Activated CD8-positive, alpha-beta memory T cell treated with anti-CD3 and anti-CD28 coated beads, Interleukin-2, amount 50 U/mL, for 48 hours (primary cell): ENCODE measurements around the gene ARRDC1.
"Not testable (repeated sequence)": the region's sequence is repeated elsewhere in the genome, so short reads cannot be mapped to it uniquely, and the experiment has no call there.

ENCODE experiments used
- DNase-seq: peaks from one replicate; pipeline ENCODE4 v3.0.0-alpha.2; 2020

Gene ARRDC1

DNA sequence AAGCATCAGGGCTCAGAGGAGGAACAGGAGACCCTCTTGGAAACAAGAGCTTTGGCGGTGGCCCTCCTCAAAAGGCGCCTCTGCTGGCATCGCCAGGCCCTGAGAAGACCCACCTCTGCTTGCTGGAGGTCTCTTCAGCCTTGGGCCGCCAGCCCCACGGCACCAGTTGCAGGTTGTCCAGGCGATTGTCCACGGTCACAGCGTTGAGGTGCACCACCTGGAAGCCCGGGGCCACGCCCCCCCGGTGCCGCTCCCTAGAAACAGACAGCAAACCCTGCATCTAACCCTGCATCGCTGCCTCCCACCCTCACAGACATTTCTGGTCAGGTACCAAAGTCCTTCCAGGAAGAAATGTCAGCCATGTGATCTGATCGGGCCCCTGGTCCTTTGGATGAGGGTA is 18.6 kb upstream of the ARRDC1 start:
- DNase-seq = no peak

DNA sequence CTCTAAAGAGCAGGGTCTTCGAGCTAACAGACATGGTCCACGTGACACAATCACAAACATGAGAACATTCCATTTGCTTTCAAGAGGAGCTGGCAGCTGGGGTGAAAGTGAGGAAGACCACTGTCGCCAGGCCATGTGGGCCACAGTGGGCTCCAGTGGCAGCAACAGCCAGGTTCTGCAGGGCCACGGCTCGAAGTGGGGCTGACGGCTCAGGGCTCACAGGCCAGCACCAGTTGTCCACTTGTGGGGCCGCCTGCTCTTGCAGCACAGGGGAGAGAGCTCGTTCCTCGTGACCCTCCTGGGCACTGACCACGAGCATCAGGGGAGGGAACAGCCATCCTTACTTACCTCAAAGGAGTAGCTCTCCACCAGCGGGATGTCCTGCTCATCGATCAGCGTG is 17.2 kb upstream of the ARRDC1 start:
- no peak for DNase-seq

DNA sequence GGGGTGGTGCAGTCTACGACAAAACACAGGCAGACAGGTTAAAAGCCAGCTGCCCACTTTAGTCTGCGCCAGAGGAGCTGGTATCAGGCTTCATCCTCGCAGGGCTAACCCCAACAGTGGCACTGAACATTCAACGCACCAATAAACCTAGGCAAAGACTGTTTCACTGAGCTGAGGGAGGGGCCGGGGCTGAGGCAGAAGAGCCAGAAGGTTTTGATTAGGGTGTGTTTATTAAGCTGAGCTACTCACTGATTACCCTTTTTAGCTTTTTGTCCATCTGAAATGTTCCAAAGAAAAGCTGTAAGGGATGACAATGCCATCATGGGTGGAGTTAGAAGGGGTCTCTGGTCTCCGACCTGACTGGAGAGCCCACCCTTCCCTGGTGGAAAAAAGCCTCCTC is 16.6 kb upstream of the ARRDC1 start:
- no peak for DNase-seq

DNA sequence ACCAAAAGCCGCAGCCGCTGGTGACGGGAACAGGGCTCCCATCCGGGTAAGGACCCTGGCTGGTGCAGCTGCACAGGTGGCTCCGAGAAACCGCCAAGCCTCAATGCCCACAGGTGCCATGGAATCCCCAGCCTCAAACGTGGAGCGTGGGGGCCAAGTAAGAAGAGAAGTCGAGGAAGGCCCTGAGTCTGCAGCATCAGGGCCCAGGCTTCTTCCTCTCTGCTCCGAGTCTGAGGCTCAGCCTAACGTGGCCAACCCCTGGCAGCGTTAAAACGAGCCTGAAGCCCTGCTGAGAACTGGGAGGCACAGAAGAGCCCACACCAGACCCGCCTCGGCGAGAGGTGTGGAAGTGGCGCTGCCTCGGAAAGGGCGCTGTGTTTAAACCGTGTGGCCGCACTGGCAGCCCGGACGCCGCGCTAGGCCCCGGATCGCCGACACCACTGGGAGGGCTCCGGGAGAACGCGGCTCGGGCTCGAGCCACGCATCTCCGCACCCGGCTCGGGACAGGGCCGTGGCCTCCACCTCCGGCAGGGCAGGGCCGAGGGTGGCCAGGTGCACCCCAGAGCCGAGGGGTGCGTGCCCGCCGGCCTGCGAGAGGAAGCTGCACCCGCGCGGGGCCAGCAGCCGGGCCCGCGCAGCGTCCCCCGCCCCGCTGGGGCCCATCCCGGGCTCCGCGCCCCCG is 15.9 kb upstream of the ARRDC1 start:
- DNase-seq = no peak

DNA sequence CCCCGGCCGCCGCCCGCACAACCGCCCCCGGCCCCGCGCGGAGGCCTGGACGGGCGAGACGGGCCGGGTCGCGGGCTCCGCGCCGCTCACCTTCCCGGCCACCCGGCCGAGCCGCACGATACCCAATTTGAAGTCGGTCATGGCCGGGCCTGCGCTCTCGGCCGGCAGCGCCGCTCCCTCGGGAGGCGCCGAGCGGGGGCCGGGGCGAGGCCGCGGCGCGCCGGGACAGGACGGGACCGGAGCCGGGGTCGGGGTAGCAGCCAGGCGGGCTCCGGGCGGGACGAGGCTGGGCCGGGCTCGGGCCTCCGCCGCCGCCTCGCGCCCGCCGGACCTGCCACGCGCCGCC is 15.4 kb upstream of the ARRDC1 start:
- DNase-seq = no peak

DNA sequence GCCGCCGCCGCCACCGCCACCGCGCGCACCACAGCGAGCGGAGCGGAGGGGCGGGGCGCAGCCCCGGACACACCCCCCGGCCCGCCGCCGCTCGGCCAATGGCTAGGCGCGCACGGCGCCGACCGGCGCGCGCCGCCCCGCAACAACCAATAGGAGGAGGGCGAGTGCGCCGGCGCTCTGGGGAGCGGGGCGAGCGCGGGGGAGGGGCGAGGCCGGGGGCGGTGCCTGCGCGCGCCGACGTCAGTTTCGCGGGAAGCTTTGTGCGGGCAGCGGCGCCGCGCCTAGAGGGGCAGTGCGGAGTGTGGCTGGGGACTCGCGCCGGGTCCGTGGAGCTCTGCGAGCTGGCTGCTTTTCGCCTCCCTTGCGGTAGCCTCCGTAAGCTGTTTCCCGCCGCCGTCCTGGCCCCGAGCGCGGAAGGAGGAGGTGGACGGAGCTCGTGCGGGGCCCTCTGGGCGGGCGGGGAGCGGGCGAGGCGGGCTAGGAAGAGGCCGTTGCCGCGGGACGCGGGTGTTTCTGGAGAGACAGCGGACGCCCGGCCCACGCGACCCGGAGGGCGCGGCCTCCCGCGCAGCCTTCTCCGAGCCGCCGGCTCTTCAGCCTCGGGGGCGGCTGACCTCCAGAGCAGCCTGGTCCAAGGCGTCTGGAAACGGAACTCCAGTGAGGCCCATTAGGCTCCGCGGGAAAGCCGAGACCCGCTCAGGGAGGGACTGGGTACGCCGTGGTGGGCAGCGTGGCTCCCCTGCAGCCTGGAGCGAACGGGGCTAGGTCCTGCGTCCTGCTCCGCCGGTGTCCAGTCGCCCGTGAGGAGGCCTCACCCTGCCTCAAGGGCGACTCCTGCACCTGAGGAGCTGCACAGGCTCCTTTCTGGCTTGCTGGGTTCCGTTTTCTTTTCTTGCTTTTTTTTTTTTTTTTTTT is 14.8 kb upstream of the ARRDC1 start, which contains the start of gene ZMYND19:
TSS of gene ZMYND19 (minus strand) at position 44 of the 915 bp plus-strand sequence. CDS start 249 bp downstream, outside the sequence.
- DNase-seq = peak; percentile 97

DNA sequence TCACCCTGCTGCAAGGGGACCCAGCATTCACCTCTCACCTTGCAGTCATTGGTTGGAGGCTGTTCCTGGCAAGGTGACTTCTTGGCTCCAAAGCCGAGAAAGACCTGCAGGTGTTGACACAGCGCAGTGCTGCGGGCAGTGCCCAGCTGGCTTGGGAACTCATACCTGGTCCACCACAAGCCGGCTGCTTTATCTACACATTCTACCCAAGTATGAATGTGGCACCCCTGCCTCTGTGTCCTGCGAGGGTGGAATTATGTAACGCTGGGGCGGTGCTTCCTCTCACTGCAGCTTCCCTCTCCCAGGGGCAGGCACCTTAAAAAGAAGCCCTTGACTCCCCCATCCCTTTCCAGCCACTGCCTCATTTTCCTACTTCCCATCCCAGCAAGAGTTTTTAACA is 12.7 kb upstream of the ARRDC1 start:
- DNase-seq = no peak

DNA sequence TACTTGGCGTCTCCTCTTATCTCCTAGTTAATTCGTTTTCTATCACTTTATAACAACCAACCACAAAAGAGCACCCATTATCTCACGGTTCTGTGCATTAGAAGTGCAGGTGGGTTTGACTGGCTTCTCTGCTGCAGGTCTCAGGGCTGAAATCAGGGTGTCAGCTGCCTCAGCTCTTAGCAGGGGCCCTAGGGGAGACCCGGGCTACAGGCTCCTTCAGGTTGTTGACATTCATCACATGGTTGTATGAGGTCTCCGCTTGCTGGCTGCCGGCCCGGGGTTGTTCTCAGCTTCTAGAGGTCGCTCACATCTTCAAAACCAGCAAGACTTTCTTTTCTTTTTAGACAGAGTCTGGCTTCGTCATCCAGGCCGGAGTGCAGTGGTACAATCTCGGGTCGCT is 12.3 kb upstream of the ARRDC1 start:
- DNase-seq = no peak

DNA sequence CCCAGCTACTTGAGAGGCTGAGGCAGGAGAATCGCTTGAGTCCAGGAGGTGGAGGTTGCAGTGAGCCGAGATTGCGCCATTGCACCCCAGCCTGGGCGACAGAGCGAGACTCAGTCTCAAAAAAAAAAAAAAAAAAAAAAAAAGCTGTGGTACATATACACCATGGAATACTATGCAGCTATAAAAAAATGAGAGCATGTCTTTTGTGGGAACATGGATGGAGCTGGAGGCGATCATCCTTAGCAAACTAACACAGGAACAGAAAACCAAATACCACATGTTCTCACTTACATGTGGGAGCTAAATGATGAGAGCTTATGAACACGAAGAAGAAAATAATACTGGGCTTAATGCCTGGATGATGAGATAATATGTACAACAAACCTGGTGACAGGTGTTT is 8.9 kb upstream of the ARRDC1 start:
- not testable (repeated sequence) for DNase-seq

DNA sequence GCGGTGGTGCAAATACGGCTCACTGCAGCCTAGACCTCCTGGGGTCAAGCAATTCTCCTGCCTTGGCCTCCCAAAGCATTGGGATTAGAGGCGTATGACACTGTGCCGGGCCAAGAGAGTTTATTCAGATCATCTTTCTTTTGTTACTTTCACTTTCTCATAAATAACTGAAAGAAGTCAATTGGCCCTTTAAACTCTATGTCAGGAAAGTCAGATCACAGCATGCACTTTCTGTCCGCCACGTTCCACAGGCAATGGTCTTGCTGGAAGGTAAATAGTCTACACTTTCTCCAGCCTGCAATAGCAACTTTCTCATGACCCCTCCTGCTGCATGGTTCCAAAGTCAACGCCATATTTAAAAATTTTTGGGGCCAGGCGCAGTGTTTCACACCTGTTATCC is 6.5 kb upstream of the ARRDC1 start:
- DNase-seq = no peak

DNA sequence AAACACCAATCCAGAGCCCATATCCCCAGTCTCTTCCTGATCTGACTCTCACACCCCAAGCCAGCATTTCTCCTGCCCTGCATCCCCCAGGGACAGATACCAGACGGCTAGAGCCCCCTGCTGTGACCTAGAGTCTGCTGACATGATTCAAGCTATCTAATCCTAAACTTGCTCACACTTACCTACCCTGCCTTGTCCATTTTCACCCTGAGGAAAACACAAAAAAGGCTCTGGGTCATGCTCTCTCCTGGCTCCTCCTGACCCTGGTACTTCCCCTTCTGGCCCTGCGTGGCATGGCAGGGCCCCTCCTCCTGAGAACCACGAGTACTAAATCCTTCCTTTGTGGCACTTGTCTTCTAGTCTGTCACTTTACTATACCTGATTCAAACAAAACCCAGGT is 2.8 kb upstream of the ARRDC1 start:
- no peak for DNase-seq

DNA sequence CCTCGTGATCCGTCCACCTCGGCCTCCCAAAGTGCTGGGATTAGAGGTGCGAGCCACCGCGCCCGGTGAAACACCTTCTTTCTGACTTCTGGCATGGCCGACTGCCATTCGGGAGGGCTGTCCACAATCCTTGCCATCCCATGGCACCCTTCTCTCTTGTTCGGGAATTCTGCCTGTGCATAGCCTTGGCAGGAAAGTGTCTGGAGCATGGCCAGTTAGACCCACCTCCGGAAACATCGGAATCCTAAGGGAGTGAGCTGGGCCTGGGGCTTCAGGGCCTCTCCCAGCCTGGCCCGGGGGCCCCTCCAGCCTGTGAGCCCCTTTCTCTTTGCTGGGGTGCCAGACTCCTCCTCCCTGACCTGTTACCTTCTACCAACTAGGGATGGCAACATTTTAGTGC is 1.6 kb upstream of the ARRDC1 start:
- DNase-seq = no peak

DNA sequence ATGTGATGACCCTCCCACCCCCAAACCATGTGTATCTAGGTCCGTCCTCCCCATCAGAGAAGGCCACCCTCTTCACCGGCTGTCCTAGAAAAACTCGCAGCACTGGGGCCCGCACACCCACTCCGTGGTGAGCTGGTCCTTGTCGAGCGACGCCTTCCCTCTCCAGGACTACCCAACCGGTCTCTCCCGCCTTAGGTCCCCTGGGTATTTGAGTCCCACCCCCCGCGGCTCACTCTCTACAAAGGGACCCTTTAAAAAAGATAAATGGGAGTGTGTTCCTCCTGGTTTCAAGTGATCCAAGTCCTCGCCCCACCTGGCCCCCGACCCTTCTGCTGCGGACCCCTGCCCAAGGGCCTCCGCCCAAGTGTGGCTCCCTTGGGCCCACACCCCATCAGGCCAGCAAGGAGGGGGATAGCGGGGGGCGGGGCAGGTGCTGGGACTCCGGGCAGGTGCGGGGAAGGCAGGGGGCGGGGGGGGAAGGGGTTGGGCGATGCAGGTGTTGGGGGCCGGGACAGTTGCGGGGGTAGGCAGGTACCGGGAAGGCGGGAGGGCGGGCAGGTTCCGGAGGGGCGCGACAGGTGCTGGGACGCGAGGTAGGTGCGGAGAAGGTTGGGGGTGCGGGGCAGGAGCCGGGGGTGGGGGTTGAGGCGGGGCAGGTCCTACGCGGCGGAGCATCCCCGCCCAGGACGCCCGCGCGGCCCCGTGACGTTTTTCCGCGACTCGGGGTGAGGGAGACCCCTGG is 970 bp upstream of the ARRDC1 start:
- no peak for DNase-seq

DNA sequence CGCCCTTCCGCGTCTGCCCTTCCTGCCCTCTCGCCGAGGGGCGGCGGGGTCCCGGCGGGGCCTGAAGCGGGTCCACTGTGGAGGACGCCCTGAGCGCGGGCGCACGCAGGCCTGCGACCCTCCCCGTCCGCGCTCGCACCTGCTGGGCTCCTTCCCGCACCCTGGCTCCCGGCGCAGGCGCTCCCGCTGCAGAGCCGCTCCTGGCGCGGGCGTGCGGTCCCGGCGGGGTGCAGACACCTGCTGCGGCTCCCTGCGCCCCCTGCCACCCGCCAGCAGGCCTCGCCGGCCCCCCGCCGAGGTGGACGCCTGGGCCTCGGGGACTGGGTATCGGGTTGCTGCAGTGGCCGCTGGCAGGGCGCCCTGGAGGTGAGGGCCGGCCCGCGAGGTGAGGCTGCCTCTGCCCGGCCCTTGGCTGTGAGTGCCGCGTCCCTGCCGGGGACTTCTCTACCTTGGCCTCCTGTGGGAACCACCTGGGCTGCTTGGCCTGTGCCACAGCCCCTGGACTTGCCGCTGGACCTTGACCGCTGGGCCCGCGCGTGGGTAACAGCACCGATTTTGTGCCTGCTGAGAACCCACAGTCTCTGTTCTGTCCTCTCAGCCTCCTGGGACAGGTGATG is 627 bp downstream of the ARRDC1 start:
- DNase-seq = no peak

DNA sequence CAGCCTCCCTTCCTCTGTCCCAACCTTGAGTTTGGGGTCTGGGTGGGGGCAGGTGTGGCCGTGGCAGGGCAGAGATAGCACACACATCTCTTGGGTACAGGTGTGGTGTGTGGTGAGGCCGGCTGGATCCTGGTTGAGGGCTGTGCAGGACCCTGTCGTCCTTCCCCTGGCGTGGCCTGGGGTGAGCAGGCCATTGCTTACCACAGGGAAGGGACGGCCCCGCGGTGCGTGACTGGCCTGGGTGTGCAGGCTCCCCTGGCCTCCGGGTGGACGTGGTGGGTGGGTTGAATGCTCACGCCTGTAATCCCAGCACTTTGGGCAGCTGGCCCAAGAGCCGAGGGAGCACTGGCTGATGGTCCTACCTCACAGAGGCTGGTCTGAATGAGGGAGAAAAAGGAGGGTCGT is 1.2 kb downstream of the ARRDC1 start:
- no peak for DNase-seq

DNA sequence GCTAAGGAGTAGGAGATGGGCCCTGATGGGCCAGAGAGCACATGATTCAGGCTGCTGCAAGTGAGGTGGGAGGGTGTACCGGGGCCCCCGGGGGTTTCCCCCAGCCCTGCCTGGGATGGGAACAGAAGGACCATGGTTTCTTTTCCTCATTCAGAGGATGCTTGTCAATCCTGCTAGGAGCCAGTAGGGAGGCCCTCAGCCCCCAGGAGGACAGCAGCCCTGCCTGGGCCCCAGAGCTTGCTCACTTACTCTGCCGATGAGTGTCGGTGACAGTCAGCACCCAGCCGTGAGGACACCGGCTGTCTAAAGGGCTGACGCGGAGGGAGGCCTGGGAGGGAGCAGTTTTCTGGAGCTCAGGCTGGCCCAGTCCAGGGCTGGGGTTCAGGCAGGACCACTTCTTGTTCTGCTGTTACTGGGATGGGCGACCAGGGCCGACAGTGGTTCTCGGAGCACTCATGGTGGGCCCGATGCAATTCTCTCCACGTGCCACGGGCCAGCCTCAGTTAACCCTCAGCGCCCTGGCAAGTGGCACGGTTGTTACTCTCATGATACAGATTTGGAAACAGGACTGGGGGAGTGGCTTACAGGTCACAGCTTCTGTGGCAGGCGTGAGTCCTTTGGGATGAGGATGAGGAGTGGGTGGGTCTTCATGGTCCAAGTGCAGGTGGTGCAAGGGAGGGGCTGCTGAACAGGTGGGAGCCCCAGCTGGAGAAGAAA is 1.8 kb downstream of the ARRDC1 start:
- no peak for DNase-seq

DNA sequence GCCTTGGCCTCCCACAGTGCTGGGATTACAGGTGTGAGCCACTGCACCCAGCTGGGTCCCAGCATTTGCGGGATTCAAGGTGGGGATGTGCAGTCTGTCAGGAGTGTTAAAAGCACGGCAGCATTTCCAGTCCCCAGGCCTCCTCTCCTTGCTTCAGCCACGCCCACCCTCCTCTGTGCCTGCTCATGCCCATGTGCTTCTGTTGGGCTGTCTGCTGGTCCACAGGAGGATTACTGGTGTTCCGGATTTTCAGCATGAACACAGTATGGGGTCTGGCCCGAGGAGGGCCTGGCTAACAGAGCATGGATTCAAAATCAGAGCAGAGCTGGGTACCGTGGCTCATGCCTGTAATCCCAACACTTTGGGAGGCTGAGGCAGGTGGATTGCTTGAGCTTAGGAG is 5.5 kb downstream of the ARRDC1 start:
- DNase-seq = no peak

DNA sequence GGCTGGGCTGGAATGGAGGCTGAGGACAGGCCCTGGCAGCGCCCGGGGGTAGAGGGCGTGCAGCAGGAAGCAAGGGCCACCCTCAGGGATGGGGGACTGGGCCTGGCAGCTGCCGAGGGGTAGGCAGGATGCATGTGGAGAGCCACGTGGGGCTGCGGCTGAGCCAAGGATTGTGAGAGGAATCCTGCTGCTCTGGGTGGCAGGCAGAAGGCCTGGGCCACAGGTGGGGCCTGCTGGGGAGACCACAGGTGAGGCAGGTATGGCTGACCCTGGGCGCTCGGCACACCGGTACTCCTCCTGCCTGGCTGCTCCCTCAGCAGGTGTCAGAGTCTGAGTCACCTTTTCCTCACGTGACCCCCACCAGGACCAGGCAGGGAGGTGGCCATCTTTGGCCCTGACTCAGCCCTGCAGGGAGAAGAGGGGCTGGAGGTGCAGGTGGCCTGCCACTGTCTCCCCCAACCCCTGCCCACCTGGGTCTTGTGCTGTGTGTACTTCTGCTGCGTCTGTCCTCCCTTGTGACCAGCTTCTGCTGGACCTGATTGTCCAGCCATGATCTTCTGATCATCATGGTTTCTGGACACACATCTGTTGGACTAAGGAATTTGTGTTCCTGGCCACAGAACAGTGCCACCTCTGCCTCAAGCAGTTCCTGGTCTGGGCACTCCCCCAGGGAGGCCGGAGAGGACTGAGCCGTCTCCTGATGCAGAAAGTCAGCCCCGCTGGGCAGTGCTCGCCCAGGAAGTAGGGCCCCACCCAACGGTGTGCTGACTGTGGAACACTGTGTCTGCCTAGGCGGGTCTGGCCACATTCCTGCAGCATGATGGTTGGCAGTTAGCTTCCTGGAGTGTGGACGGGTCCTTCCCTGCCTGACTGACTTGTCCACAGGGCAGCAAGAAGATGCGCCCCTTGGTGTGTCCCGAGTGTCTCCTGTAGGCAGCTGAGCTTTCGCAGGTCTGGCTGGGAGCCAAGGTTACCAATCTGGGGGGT is 6.4 kb downstream of the ARRDC1 start:
- no peak for DNase-seq

DNA sequence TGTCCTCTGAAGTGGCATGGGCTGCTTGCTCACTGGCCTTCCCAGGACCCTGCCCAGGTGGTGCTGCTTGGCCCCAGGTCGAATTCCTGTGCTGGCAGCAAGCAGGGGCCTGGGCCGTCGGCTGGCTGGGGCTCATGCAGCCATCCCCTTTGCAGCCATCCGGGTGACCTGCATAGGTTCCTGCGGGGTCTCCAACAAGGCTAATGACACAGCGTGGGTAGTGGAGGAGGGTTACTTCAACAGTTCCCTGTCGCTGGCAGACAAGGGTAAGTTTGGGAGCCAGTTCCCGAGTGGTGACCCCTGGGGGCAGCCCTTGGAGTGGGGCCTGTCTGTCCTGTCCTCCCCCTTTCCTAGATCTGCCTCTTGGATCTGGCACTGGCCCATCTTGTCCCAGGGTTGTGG is 7.3 kb downstream of the ARRDC1 start:
- DNase-seq = no peak

DNA sequence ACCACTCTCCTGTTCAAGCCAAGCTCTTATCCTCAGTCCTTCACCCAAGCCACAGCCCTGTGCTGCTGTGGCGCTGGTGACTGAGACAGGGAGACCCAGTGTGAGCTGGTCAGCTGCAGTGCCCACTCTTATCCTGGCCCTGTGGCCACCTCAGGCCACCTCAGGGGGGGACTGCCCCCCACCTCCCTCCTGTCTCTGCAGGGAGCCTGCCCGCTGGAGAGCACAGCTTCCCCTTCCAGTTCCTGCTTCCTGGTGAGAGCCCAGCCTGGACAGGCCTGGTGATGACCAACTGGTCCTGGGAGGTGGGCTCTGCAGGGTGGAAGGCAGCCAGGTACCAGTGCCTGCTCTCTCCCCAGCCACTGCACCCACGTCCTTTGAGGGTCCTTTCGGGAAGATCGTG is 7.8 kb downstream of the ARRDC1 start:
- no peak for DNase-seq
